Measurements from ENCODE around the gene PAPPA2. TPM values are rescaled to one million over a fixed set of nuclear protein-coding genes. Genes with fewer than 3 reads are reported as not detected.

The PAPPA2 gene
- total and polyA plus RNA-seq, 2 of the 8 experiments (the other 6 are each of a cell fraction or from before 2014, with no cell fraction given), result 0.08 to 0.88 TPM

DNA sequence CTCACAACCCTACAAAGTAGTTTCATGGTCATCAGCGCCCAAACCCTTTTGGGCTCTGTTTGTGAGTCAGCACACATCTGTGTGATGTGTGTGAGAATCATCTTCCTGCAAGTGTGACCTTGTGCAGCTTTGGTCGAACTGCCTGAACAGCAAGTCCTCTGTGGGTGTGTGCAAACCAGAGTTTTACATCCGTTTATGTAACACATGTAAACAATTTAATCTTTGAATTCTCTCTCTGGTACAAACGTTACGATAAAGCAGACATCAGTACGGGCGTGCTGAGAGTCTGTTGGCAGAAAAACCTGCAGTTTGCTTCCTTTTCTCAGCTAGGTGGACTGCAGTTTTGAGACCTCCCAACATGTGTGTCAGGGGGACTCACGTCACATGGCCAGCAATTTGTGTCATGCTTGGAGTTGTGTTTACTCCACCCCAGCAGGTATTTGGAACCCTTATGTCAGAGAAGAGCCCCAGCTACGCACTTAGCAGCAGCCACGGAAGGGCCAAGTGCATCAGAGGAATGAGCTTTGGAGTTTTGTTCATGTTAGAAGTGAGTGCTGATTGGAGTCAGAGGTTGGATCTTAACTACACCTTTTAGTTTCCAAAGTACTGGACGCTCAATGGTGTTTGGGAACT is 230.8 kb downstream of the PAPPA2 start:
- Histone ChIP-seq H4K20me1 (replicated peaks in 1 of 2; ENCODE audit: control insufficient read depth in 1 of 2, insufficient read depth in 2 of 2, low read length in 2 of 2) (no peaks in the 10 kb centered on the region), H3K14ac (ENCODE audit: insufficient read length) (no peak overlapping the region), H3K4ac (replicated peaks; ENCODE audit: insufficient read length, low read depth, low read length) (no peak overlapping the region), H3K79me2 (ENCODE audit: control insufficient read depth in 1 of 2, insufficient read depth in 2 of 2, low read length in 2 of 2) (no peaks in the 10 kb centered on the region), H2BK120ac (replicated peaks; ENCODE audit: low read depth, low read length) (no peak overlapping the region), H4K8ac (ENCODE audit: extremely low read depth, insufficient read depth, low read length) (no peak overlapping the region), H2BK5ac (ENCODE audit: low read depth, low read length) (no peak overlapping the region), H4K91ac (replicated peaks; ENCODE audit: insufficient read length, low read length) (no peak overlapping the region), H3K27me3 (replicated peaks in 1 of 4; ENCODE audit: control insufficient read depth in 3 of 4, extremely low read depth in 1 of 4, insufficient read depth in 3 of 4, low read length in 3 of 4) (no peaks in the 10 kb centered on the region), H3K18ac (ENCODE audit: extremely low read depth, low read length) (no peak overlapping the region), H3K79me1 (ENCODE audit: low read depth, low read length) (no peaks in the 10 kb centered on the region), H3K4me2 (ENCODE audit: insufficient read depth in 1 of 2, low read depth in 2 of 2, low read length in 2 of 2) (no peak overlapping the region), H3K56ac (replicated peaks; ENCODE audit: insufficient read length, low read depth, low read length) (no peak overlapping the region), H3K36me3 (ENCODE audit: control insufficient read depth in 2 of 4, insufficient read depth in 4 of 4, low read length in 3 of 4) (no peaks in the 10 kb centered on the region), H3K9ac (replicated peaks in 1 of 4; ENCODE audit: extremely low read depth in 1 of 4, low read depth in 3 of 4, low read length in 3 of 4) (no peak overlapping the region), H2BK15ac (ENCODE audit: low read length) (no peak overlapping the region), H3K23me2 (ENCODE audit: low read depth, low read length) (no peaks in the 10 kb centered on the region), H3K23ac (ENCODE audit: insufficient read length) (no peak overlapping the region), H3K4me1 (replicated peaks in 1 of 4; ENCODE audit: control insufficient read depth in 3 of 4, insufficient read depth in 4 of 4, low read length in 3 of 4) (peaks cover 0 to 7% (median 5%) of the 10 kb centered on the region in 4 experiments; a peak in 4 of 7 replicates), H4K5ac (ENCODE audit: insufficient read length, low read depth, low read length) (no peak overlapping the region), H2AK5ac (ENCODE audit: low read depth, low read length) (no peak overlapping the region), H2AFZ (ENCODE audit: low read length) (no peak overlapping the region), H2BK20ac (ENCODE audit: low read length) (no peak overlapping the region), H3K4me3 (ENCODE audit: extremely low read depth in 1 of 4, insufficient read depth in 2 of 4, low read depth in 3 of 4, low read length in 4 of 4) (no peak overlapping the region), H3K9me3 (ENCODE audit: insufficient read depth in 2 of 2, low read depth in 1 of 2, low read length in 1 of 2) (no peaks in the 10 kb centered on the region), H2BK12ac (ENCODE audit: low read depth, low read length) (no peak overlapping the region), H3K27ac (ENCODE audit: low read depth, low read length) (no peak overlapping the region)
- WGBS, 2 experiments (ENCODE audit: extremely low coverage in 1 of 2, insufficient coverage in 1 of 2, insufficient read length in 1 of 2, insufficient replicate concordance in 2 of 2, low coverage in 1 of 2, low lambda C conversion rate in 2 of 2, missing lambda C conversion rate in 1 of 2), result 93% methylated on average over 11 of the region's 11 CpGs; no CpG with 5 or more reads in 1 of the 2 experiments
- ChIA-PET POLR2A (ENCODE audit: partially characterized antibody) (no interaction called here), CTCF (ENCODE audit: partially characterized antibody) (interaction anchor here (0.9 to 10.1 kb wide), 8 partner anchors 9 to 138 kb away, joined by 3 to 105 read pairs (median 4); no protein-coding TSS in a partner anchor)
- DNase-seq (ENCODE audit: low read depth in 1 of 2, low spot score in 2 of 2) (no peak), FAIRE-seq (no peak)
- TF ChIP-seq SAP30 (IDR thresholded peaks at IDR 0.05; ENCODE audit: insufficient read depth, insufficient replicate concordance, low read length) (no peak), TAF7 (optimal IDR thresholded peaks at IDR 0.05; ENCODE audit: borderline replicate concordance, low read depth, low read length) (no peak), CBX5 (IDR thresholded peaks at IDR 0.05; ENCODE audit: low read depth, low read length) (no peak), SUZ12 (IDR thresholded peaks at IDR 0.05; ENCODE audit: low read length) (no peak), PHF8 (conservative IDR thresholded peaks at IDR 0.05; ENCODE audit: low read depth, low read length) (no peak), NRF1 (IDR thresholded peaks at IDR 0.05; ENCODE audit: low read depth, low read length) (no peak), CHD1 (IDR thresholded peaks at IDR 0.05; ENCODE audit: low read depth, low read length) (no peak), SRF (IDR thresholded peaks at IDR 0.05; ENCODE audit: low read depth, low read length) (no peak), CHD2 (IDR thresholded peaks at IDR 0.05; ENCODE audit: low read length) (no peak), BRCA1 (IDR thresholded peaks at IDR 0.05; ENCODE audit: low read depth, low read length) (no peak), CTBP2 (IDR thresholded peaks at IDR 0.05; ENCODE audit: borderline replicate concordance, insufficient read depth, insufficient read length, low read length) (no peak), TCF12 (IDR thresholded peaks at IDR 0.05; ENCODE audit: low read depth, low read length) (no peak)
- TF ChIP-seq, protein P1, sequence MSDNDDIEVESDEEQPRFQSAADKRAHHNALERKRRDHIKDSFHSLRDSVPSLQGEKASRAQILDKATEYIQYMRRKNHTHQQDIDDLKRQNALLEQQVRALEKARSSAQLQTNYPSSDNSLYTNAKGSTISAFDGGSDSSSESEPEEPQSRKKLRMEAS (IDR thresholded peaks at IDR 0.05), result no peak
